Colon (tissue), 2 donors: Measurements from ENCODE around the gene ADGRB2.

ENCODE experiments used
- FAIRE-seq: peaks from 2 replicates; lab custom pipeline; 2012; peaks lifted over from hg19 to GRCh38; lab: Jason Lieb, UNC
- donor health status: control.
- donor health status: control.

The ADGRB2 gene, protein sequence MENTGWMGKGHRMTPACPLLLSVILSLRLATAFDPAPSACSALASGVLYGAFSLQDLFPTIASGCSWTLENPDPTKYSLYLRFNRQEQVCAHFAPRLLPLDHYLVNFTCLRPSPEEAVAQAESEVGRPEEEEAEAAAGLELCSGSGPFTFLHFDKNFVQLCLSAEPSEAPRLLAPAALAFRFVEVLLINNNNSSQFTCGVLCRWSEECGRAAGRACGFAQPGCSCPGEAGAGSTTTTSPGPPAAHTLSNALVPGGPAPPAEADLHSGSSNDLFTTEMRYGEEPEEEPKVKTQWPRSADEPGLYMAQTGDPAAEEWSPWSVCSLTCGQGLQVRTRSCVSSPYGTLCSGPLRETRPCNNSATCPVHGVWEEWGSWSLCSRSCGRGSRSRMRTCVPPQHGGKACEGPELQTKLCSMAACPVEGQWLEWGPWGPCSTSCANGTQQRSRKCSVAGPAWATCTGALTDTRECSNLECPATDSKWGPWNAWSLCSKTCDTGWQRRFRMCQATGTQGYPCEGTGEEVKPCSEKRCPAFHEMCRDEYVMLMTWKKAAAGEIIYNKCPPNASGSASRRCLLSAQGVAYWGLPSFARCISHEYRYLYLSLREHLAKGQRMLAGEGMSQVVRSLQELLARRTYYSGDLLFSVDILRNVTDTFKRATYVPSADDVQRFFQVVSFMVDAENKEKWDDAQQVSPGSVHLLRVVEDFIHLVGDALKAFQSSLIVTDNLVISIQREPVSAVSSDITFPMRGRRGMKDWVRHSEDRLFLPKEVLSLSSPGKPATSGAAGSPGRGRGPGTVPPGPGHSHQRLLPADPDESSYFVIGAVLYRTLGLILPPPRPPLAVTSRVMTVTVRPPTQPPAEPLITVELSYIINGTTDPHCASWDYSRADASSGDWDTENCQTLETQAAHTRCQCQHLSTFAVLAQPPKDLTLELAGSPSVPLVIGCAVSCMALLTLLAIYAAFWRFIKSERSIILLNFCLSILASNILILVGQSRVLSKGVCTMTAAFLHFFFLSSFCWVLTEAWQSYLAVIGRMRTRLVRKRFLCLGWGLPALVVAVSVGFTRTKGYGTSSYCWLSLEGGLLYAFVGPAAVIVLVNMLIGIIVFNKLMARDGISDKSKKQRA (N-terminal part only)

DNA sequence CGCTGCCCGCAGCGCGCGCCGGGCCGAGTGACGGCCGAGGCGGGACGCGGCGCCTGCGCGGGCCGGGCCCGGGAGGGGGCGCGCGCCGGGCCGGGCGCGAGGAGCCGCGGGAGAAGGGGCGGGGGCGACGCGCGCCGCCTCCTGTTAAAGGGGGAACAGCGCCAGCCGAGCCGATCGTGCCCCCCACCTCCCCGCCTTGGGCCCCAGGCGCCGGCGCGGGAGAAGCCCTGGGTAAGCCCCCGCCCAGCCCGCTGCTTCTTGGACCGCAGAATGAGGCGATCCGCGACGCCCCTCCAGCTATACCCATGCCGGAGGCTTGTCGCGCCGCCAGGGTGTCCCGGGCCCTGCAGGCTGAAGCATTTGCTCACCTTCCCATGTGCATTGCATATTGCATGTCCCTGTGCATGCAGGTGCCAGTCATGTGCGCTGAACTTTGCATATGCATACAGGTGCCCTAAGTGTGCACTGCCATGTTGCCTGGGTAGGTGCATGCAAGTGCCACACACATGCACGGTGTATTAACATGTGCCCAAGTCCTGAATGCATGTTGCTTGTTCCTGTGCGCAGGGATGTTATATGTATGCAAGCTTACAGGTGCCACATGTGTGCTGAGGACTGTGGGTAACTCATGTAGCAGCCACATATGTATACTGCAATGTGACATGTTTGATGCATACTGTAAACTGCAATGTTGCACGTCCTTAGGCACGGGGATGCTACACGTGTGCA is at the start of gene ADGRB2:
ADGRB2 (minus strand) TSS at position 29 of the 729 bp plus-strand sequence. CDS start 7,119 bp downstream, outside the sequence.
- FAIRE-seq = no peak

DNA sequence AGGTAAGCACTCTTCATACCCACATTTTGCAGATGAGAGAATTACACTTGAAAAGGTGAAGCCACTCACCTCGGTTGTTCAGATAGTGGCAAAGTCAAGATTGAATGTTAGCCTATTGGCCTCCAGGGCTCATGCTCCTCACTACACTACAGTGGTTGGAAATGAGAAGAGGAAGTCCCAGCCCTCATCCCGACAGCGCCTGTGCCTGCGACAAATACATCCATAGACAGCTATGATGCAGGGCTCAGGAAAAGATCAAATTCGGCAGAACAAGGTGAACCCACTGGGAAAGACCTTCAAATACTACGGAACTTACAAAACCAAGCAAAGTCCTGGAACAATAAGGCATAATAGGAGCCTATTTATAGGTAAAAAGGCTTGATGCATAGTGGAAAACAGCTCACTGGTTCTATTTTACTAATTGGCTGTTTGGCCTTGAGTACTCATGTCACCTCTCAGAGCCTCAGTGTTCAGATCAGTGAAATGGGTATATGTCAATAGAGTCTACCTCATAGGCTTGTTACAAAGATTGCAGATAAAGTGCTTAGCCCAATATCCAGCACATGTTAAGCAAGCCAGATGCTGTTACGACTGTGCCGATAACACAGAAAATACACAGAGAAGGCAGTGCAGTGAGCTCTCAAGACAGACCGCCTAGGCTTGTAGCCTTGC is 48.2 kb upstream of the ADGRB2 start:
- FAIRE-seq = no peak

DNA sequence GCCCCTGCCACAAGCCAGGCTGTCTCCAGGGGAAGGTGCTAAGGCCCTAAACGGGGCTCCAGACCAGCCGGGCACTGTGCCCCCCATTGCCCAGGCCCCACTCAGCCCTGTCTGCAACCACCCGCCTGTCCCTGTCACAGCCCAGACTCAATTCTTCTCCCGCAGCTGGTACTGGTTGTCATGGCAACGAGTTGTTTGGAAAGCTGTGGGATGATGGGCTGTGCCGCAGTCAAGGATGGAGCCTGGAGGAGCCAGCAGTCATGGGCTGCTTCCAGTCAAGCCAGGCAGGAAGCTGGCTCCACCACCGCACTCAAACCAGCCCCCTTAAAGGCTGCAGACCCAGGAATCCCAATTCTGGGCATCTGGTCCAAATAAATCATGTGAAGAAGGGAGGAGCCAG is 47.5 kb upstream of the ADGRB2 start:
- FAIRE-seq = no peak

DNA sequence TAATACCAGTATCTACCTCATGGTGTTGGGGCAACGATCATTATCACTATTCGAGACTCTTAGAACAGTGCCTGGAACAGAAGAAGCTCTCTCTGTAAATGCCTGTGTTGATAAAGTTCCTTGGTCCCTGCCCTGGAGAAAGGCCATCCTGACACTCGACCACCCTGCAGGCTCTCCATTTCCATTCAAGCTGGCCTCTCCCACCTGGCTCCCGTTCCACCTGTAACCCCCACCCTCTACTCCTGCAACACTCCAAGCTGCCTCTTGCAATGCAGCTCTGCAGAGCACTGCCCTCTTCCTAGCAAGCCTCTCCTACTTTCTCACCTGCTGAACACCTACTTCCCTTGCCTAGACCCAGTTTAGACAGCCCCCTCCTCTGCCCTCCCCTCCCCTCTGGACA is 45.6 kb upstream of the ADGRB2 start:
- no peak for FAIRE-seq

DNA sequence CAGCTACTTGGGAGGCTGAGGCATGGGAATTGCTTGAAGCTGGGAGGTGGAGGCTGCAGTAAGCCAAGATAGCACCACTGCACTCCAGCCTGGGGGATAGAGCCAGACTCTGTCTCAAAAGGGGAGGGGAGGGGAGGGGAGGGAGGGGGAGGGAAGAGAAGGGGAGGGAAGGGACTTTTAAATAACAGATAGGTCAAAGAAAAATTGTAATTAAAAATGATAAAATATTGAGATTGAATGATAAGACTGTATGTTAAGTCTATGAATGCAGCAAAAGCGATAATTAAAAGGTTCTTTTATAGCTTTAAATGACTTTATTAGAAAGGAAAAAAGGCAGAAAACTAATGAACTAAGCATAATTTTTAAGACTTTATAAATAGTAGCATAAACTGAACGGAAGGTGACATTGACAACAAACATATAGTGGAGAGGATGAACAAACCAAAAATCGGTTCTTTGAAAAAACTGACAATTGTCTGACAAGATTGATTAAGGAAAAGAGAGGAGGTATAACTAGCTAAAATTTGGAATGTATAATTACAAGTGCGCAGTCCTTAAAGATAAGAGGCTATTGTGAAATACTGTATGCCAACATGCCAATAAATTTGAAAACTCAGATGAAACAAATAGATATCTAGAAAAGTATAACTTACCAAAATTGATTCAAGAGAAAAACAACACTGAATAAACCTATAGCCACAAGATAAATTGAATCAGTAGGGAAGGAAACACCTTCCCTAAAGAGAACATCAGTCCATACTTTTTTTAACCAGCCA is 43.3 kb upstream of the ADGRB2 start:
- FAIRE-seq = no peak

DNA sequence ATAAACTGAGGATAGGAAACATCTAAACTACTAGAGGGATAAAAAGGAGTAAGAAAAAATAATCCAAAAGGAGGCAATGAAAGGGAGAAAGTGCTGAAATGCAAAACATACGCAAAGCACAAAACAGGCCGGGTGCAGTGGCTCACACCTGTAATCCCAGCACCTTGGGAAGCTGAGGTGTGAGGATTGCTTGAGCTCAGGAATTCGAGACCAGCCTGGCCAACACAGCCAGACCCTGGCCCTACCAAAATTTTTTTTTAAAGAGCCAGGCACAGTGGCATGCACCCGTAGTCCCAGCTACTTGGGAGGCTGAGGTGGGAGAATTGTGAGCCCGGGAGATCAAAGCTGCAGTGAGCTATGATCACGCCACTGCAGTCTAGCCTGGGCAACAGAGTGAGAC is 41.2 kb upstream of the ADGRB2 start:
- FAIRE-seq = no peak

DNA sequence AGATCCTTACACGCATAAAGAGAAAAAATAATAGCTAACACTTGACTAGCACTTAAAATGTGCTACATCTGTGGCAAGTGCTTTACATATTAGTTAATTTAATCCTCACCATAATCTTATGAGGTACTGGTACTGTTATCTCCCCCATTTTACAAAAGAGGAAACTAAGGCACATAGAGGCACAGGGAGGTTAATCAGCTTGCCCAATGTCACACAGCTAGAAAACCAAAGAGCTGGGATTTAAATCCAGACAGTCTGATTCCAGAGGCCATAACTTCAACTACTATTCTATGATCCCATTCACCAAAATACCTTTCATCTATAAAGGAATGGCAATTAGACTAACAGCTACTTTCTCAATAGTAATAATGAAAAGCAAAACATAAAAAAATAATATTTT is 40.0 kb upstream of the ADGRB2 start:
- FAIRE-seq = no peak

DNA sequence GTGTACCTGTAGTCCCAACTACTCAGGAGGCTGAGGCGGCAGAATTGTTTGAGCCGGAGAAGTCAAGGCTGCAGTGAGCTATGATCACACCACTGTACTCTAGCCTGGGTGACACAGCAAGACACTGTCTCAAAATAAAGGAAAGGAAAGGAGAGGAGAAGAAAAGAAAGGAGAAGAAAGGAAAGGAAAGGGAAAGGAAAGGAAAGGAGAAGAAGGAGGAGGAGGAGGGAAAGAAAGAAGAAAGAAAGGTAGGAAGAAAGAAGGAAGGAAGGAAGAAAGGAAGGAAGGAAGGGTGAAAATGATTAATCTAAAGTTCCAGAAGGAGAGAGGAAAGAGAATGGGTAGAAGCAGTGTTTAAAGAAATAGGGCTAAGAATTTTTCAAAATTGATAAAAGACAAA is 39.5 kb upstream of the ADGRB2 start:
- no peak for FAIRE-seq

DNA sequence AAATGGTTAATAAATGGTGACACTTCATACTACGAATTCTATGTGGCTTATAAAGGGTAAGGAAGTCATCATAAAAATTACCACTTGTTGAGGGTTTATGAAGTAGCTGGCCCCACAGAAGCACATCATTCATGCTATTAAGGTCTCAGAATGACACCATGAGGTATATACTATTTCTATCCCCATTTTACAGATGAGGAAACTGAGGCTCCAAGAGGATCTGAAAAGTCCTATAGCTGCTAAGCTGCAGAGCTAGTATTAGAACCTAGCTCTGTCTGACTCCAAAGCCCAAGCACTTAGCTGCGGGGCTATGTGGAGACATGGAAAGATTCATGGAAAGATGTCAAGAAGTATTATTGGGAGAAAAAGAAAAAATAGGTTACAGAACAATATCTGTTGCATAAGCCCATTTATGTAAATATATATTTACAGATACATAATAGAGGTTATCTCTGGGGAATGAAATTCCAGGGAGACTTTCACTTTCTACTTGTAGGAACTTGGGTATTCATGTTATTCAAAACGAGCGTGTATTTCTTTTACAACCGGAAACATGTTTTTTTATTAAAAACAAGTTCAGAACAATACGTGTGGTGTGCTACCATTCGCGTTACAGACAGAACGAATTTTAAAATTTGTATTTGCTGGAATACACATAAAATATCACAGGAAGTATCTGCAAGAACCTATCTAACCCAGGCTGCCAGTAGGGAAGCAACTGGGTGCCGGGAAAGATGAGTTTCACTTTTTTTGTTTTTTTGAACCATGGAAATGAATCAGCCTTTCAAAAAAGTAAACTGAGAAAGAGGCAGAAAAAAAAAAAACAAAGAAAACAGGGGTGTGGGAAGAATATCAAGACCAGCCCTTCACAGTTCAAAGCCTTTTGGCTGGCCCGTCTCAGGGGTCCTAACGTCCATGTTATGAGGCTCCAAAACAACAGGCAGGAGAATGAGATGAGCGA is 38.3 kb upstream of the ADGRB2 start:
- FAIRE-seq = no peak

DNA sequence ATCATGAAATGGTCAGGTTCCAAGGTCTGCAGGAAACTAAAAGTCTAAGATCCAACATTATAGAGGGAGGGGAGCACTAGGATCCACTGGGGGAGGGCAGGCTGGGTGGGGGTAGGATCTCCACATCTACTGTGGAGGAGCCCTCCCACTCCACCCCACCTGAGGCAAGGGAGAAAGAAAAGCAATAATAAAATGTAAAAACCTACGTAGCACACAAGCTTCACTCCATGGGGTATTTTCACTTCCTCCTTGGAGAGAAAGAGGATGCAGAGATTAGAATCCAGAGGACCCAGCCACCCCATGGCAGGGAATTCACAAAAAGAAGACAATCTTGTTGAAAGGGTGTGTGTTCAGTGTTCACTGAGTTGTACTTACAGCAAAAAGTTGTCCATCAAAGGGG is 37.3 kb upstream of the ADGRB2 start:
- no peak for FAIRE-seq

DNA sequence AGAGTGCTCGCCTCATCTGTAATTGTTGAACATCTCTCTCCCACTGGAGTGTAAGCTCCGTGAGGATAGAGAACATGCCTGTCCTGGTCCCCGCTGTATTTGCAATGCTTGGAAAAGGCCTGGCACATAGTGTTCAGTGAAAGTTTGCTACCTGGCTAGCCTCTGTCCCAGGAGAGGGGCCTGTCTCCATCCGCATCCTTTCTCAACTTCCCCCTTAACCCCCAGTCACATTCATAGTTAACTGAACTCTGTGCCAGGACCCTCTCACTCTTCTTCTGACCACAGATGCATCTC is 36.5 kb upstream of the ADGRB2 start:
- no peak for FAIRE-seq

DNA sequence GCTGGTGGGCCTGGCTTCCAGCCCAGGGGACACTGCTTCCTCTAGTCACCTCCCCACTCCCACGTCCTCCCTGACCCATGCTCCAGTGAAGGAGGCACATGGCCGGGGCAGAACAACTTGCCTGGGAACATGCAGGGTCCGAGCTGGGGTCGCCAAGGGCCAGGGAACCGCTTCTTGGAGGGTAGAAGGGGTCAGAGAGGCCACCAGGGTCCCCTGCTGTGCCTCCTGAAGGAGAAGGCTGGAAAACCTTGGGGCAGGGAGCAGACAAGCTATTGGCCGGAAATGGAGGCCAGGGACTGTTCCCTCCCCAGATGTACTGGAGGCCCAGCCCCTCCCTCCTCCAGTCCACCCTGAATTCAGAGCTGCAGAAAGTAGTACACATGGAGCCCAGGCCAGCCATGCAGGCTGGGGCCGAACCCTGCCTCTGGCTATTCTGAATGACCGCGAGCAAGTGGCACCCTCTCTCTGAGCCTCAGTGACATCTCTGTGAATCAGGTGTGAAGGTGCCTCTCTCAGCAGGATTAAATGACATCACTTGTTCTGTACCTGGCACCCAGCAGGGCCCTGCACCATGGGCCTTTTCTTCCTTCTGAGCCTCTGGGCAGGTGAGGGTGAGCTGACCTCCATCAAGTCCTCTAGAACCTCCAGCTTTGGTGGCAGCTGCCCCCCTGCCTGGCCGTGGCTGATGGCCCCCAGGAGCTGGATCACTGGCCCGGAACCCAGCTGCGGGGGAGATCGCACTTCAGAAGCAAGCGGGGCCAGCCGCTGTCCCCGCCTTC is 35.9 kb upstream of the ADGRB2 start:
- FAIRE-seq = no peak

DNA sequence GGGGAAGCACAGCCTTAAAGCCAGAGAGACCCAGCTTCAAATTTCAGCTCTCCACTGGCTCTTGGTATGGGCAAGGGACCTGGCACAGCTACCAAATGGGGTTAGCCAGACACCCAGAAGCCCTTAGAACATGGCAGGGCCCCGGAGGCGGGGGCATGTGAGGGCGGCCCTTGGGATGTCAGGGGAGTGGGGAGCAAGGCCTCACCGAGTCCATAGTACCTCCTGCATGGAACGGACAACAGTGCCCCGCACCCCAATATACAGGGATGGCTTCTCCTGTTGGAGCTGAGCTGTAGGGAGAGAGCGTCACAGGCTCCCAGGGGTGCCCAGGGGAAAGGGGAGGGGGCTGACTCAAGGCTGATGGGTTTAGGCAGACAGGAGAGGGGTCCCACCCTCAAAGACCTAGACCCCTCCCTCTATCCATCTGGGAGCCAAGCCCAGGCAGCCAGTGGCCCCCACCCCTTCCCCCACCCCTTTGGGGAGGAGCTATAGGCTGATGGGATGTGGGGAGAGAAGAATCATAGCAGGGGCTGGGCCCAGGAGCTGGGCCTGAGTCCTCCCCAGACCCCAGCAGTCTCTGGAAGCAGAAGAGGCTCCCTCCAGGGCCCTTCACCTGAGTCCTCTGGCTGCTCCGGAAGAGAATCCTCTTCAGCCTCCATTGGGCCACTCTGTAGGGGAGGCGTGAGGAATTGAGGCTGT is 35.2 kb upstream of the ADGRB2 start:
- no peak for FAIRE-seq

DNA sequence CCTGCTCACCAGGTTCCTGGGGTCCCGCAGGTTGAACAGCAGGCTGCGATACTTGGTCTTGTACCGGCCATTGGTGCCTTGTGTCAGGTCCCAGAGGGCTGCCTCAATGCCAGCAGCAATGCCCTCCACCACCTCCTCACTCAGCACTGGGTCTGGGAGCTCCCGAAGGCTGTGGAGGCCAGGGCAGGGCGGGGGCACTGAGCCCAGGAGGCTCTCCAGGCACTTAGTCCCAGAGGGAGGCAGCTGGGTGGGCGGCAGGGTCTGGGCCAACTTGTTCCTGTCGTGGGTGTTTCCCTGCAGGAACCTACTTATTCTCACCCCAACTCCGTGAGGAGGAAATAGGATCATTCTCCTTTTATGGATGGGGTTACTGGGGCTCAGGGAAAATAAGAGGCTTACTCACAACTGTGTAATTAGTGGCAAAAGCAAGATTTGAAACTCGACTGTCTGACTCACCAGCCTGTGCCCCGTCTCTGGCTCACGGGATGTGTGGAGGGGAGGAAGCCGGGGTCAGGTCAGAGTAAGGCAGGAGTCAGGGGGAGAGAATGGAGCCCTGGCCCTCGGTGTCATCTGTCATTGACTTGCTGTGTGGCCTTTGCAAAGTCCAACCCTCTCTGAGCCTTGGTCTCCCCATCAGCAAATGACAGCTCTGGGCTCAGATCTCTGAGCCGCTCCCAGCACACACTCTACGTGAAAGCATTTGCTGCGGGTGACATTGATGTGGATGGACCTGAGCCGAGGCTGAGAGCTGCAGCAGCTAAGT is 34.5 kb upstream of the ADGRB2 start:
- no peak for FAIRE-seq

DNA sequence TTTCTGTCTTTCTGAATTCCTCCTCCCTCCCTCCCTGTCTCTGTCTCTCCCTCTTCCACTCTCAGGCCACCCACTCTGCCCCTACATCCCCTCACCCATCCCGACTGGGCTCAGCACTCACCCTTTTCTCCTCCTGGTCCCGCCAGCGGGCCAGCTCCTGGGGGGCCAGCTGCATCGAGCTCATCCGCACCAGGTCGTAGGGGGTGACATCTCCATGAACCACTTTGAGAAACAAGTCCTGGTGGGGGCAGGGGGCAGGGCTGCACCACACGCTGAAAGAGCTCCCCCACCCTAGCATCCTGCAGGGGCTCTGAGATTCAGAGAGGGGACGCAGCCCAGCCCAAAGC is 33.9 kb upstream of the ADGRB2 start:
- FAIRE-seq = no peak

DNA sequence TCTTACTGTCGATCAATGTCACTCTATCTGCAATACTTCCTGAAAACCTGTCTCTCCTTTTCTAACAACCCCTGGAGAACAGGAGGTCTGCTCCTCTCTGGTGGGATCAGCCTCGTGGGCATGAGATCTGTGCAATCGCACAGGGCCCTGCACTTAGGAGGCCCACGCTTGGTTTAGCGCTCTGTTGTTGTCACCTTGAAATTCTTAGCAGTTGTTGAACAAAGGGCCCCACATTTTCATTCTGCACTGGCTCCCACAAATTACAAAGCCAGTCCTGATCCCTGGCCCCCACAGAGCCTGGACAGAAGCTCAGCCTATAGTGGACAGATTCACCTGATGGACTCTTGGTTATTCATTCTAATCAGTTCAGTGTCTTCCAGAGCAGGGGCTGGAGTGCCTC is 33.1 kb upstream of the ADGRB2 start:
- FAIRE-seq = no peak

DNA sequence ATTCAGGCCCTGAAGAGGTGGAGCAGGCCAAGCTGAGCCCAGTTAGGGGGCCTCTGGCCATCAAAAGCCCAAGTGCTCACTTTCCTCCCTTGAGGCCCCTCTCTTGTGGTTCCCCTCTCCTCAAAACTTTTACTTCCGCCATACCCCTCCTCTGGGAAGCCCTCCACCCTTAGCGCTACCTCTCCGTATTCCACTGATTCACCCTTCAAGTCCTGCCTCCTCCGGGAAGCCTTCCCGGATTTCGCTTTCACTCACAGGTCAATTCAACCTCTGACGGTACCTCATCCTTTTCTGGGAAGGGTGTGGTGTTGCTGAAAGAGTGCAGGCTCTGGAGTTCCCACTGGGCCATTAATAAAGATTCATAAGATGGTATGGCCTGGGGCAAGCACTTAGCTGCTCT is 32.6 kb upstream of the ADGRB2 start:
- FAIRE-seq = no peak
